CD14-positive monocyte (primary cell): Measurements from ENCODE around the gene WASF2. TPM values are rescaled to one million over a fixed set of nuclear protein-coding genes. Genes with fewer than 3 reads are reported as not detected.
A peak's percentile ranks its signal among the peaks of the same experiment; 100 is the strongest.

Experiments used
- DNase-seq, 3 donors: peaks; one replicate each; pipeline ENCODE4 v3.0.0-alpha.2; 2011 to 2022
- H2AFZ ChIP-seq: 2 replicates; pipeline ENCODE4 v1.6.0; 2012; ENCODE audit warnings: mild to moderate bottlenecking, low read depth, low read length, inconsistent platforms; ENCODE audit not compliant: insufficient read depth, poor library complexity, severe bottlenecking
- H3K27ac ChIP-seq, 2 donors: 1 replicate in 1 of 2; 2 replicates in 1 of 2; pipeline ENCODE4 v1.5.1; 2012 to 2013; ENCODE audit warnings: low read length in 2 of 2, control low read depth in 1 of 2, inconsistent platforms in 1 of 2, low read depth in 1 of 2, mild to moderate bottlenecking in 1 of 2
- H3K27me3 ChIP-seq, 2 donors: one replicate each; pipeline versions ENCODE4 v1.6.0 to v1.6.1; 2011 to 2013; ENCODE audit warnings: low read length in 2 of 2; ENCODE audit not compliant: control insufficient read depth in 2 of 2, insufficient read depth in 2 of 2
- H3K36me3 ChIP-seq, 2 donors: replicated peaks in 1 of 2; 1 replicate in 1 of 2; 2 replicates in 1 of 2; pipeline versions ENCODE4 v1.5.1 to v1.6.1; 2012 to 2013; ENCODE audit warnings: low read length in 2 of 2, control low read depth in 1 of 2, inconsistent platforms in 1 of 2, mild to moderate bottlenecking in 1 of 2; ENCODE audit not compliant: insufficient read depth in 2 of 2, control insufficient read depth in 1 of 2
- H3K4me1 ChIP-seq, 2 donors: 1 replicate in 1 of 2; 2 replicates in 1 of 2; pipeline versions ENCODE4 v1.5.1 to v1.6.1; 2012 to 2013; ENCODE audit warnings: low read length in 2 of 2, control low read depth in 1 of 2, inconsistent platforms in 1 of 2, mild to moderate bottlenecking in 1 of 2, moderate library complexity in 1 of 2; ENCODE audit not compliant: insufficient read depth in 2 of 2, control insufficient read depth in 1 of 2
- H3K4me2 ChIP-seq: replicated peaks from 2 replicates; pipeline ENCODE3; 2012; ENCODE audit warnings: low read length, moderate library complexity, mild to moderate bottlenecking; ENCODE audit not compliant: poor library complexity, severe bottlenecking; ENCODE audit errors: extremely low read depth
- H3K4me3 ChIP-seq, 3 experiments: fragments of 200-600 bp in 1 of 3; sonication (generic) in 1 of 3; replicated peaks in 1 of 3; 1 replicate in 2 of 3; 2 replicates in 1 of 3; pipeline ENCODE4 v1.5.1; 2011 to 2013; ENCODE audit warnings: low read length in 3 of 3, mild to moderate bottlenecking in 3 of 3, control low read depth in 2 of 3, low read depth in 2 of 3, inconsistent platforms in 1 of 3, moderate library complexity in 1 of 3
- H3K79me2 ChIP-seq: 2 replicates; pipeline ENCODE4 v1.6.0; 2012; ENCODE audit warnings: mild to moderate bottlenecking, control low read depth, inconsistent platforms, low read length, moderate library complexity; ENCODE audit not compliant: insufficient read depth
- H3K9ac ChIP-seq: 2 replicates; pipeline ENCODE4 v1.6.0; 2017; ENCODE audit warnings: low read length, mild to moderate bottlenecking; ENCODE audit not compliant: insufficient read depth, poor library complexity, severe bottlenecking
- H3K9me3 ChIP-seq, 2 donors: replicated peaks in 1 of 2; 1 replicate in 1 of 2; 2 replicates in 1 of 2; pipeline versions ENCODE4 v1.5.1 to v1.6.1; 2012 to 2013; ENCODE audit warnings: low read length in 2 of 2, control low read depth in 1 of 2; ENCODE audit not compliant: control insufficient read depth in 1 of 2, insufficient read depth in 1 of 2
- H4K20me1 ChIP-seq: 2 replicates; pipeline ENCODE4 v1.6.0; 2012; ENCODE audit warnings: mild to moderate bottlenecking, low read length, control low read depth, moderate library complexity; ENCODE audit not compliant: insufficient read depth
- H3K27ac Mint-ChIP-seq, 7 donors: one replicate each; pipeline ENCODE4 v1.8.0; 2020; ENCODE audit warnings: mild to moderate bottlenecking in 7 of 7, mixed read lengths in 7 of 7, moderate library complexity in 6 of 7, inconsistent platforms in 2 of 7
- H3K27me3 Mint-ChIP-seq, 3 donors: one replicate each; pipeline ENCODE4 v1.8.0; 2021 to 2022; ENCODE audit warnings: low read depth in 3 of 3, mild to moderate bottlenecking in 3 of 3, mixed read lengths in 3 of 3, moderate library complexity in 3 of 3, inconsistent platforms in 1 of 3
- H3K36me3 Mint-ChIP-seq, 2 donors: one replicate each; pipeline ENCODE4 v1.8.0; 2020; ENCODE audit warnings: mixed read lengths in 2 of 2, inconsistent platforms in 1 of 2, mild to moderate bottlenecking in 1 of 2
- H3K4me1 Mint-ChIP-seq: one replicate; pipeline ENCODE4 v1.8.0; 2020; ENCODE audit warnings: mild to moderate bottlenecking, mixed read lengths
- H3K4me3 Mint-ChIP-seq, 2 donors: one replicate each; pipeline ENCODE4 v1.8.0; 2020; ENCODE audit warnings: mild to moderate bottlenecking in 2 of 2, mixed read lengths in 2 of 2, moderate library complexity in 1 of 2
- H3K9me3 Mint-ChIP-seq, 7 donors: one replicate each; pipeline ENCODE4 v1.8.0; 2020 to 2022; ENCODE audit warnings: mixed read lengths in 7 of 7, mild to moderate bottlenecking in 6 of 7, moderate library complexity in 6 of 7, inconsistent platforms in 2 of 7
- WGBS: methylation state at CpG from one replicate; pipeline ENCODE4 v1.1.5; 2013; ENCODE audit warnings: missing lambda C conversion rate; ENCODE audit not compliant: insufficient coverage; 5-methylcytosine and 5-hydroxymethylcytosine counted together
- intact Hi-C, 2 donors: fragments of 100-400 bp; cut with micrococcal nuclease; formaldehyde crosslinking; loops; one replicate each; pipeline versions ENCODE4 v1.15.0 to v1.15.1; 2023
- polyA plus RNA-seq, 3 donors: library from polyadenylated mRNA; depleted of rRNA in 1 of 3; unstranded in 2 of 3; stranded (reverse) in 1 of 3; fragments of 300-500 nt in 2 of 3; fragments of >200 nt in 1 of 3; fragmentation: Illumina TruSeq in 2 of 3; gene quantifications; 1 replicate in 2 of 3; 2 replicates in 1 of 3; pipeline ENCODE4 v1.2.3, GENCODE V29; 2012 to 2021
- TF ChIP-seq, protein P1 (sequence below): fragments of 200-600 bp; IDR thresholded peaks from one replicate; pipeline ENCODE4 v1.8.0; 2022; ENCODE audit warnings: antibody characterized with exemption, mild to moderate bottlenecking

The WASF2 gene
- polyA plus RNA-seq, 3 donors: 53.5 to 91.6 (median 86.4) TPM

GRCh38 chr1:27481994-27482620 is 7.9 kb downstream of the WASF2 start:
- no peaks in the 10 kb centered on the region for H3K9me3 ChIP-seq
- H3K27ac ChIP-seq: peak overlapping the region in 1 of 2 donors; percentile 12
- Mint-ChIP-seq H3K27me3 (no peaks in the 10 kb centered on the region), H3K27ac (peak overlapping the region in 2 of 7 donors; percentile 30 to 74), H3K9me3 (no peaks in the 10 kb centered on the region), H3K4me1 (peaks cover 54% of the 10 kb centered on the region), H3K36me3 (peaks cover 7 to 33% of the 10 kb centered on the region in 2 donors), H3K4me3 (no peak overlapping the region)
- no peak for DNase-seq
- no peak overlapping the region for H3K9ac ChIP-seq
- peaks cover 25 to 29% of the 10 kb centered on the region in 2 donors for H3K4me1 ChIP-seq
- H2AFZ ChIP-seq: no peak overlapping the region
- no peaks in the 10 kb centered on the region for H3K27me3 ChIP-seq
- TF ChIP-seq, protein P1, sequence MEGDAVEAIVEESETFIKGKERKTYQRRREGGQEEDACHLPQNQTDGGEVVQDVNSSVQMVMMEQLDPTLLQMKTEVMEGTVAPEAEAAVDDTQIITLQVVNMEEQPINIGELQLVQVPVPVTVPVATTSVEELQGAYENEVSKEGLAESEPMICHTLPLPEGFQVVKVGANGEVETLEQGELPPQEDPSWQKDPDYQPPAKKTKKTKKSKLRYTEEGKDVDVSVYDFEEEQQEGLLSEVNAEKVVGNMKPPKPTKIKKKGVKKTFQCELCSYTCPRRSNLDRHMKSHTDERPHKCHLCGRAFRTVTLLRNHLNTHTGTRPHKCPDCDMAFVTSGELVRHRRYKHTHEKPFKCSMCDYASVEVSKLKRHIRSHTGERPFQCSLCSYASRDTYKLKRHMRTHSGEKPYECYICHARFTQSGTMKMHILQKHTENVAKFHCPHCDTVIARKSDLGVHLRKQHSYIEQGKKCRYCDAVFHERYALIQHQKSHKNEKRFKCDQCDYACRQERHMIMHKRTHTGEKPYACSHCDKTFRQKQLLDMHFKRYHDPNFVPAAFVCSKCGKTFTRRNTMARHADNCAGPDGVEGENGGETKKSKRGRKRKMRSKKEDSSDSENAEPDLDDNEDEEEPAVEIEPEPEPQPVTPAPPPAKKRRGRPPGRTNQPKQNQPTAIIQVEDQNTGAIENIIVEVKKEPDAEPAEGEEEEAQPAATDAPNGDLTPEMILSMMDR: no peak
- intact Hi-C loops: no loop called here
- H3K4me2 ChIP-seq: no peak overlapping the region
- no peak overlapping the region for H3K4me3 ChIP-seq
- H3K79me2 ChIP-seq: peaks cover 100% of the 10 kb centered on the region
- peaks cover 98% of the 10 kb centered on the region for H4K20me1 ChIP-seq
- peaks cover 10 to 19% of the 10 kb centered on the region in 2 donors for H3K36me3 ChIP-seq
- WGBS: no CpG with 5 or more reads among the region's 2 CpGs

DNA sequence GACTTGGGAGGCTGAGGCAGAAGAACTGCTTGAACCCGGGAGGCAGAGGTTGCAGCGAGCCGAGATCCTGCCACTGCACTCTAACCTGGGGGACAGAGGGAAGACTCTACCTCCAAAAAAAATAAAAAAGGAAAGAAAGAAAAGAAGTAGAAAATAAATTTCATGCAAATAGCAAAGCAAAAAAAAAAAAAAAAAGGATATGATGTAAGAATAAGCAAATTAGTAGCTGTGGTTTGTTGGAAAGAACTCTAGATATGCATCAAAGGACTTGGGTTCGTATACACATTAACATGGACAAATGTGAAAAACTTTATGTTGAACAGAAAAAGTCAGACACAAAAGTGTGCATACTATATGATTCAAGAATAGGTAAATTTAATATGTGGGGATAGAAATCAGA is 11.9 kb downstream of the WASF2 start:
- Mint-ChIP-seq H3K27ac (peak overlapping the region; percentile 50 to 88 (median 77)), H3K9me3 (no peaks in the 10 kb centered on the region), H3K4me1 (peaks cover 66% of the 10 kb centered on the region), H3K4me3 (no peak overlapping the region), H3K36me3 (peaks cover 6 to 25% of the 10 kb centered on the region in 2 donors), H3K27me3 (no peaks in the 10 kb centered on the region)
- Histone ChIP-seq H3K4me2 (no peak overlapping the region), H3K36me3 (peaks cover 2 to 14% of the 10 kb centered on the region in 2 donors), H3K4me1 (peaks cover 35 to 44% of the 10 kb centered on the region in 2 donors), H3K9ac (no peak overlapping the region), H3K27ac (peak overlapping the region in 1 of 2 donors; percentile 59), H4K20me1 (peaks cover 98% of the 10 kb centered on the region), H3K79me2 (peaks cover 100% of the 10 kb centered on the region), H3K4me3 (no peak overlapping the region), H3K9me3 (no peaks in the 10 kb centered on the region), H2AFZ (no peak overlapping the region), H3K27me3 (no peaks in the 10 kb centered on the region)
- intact Hi-C loops: loop anchor here in 1 of 2 donors (10.0 kb wide), 1 partner anchor 53 kb away; no protein-coding TSS in a partner anchor
- no peak for DNase-seq
- TF ChIP-seq, protein P1: no peak
- WGBS: no CpG with 5 or more reads among the region's 4 CpGs
